Measurements from ENCODE around the gene CACNA1G. TPM values are rescaled to one million over a fixed set of nuclear protein-coding genes. Genes with fewer than 3 reads are reported as not detected.

The CACNA1G gene
- total RNA-seq = under 1 TPM; 0.07 to 0.32 (median 0.12) TPM
- long read RNA-seq, donor 1 = 0 reads
- long read RNA-seq, donor 2 = 0 reads

DNA sequence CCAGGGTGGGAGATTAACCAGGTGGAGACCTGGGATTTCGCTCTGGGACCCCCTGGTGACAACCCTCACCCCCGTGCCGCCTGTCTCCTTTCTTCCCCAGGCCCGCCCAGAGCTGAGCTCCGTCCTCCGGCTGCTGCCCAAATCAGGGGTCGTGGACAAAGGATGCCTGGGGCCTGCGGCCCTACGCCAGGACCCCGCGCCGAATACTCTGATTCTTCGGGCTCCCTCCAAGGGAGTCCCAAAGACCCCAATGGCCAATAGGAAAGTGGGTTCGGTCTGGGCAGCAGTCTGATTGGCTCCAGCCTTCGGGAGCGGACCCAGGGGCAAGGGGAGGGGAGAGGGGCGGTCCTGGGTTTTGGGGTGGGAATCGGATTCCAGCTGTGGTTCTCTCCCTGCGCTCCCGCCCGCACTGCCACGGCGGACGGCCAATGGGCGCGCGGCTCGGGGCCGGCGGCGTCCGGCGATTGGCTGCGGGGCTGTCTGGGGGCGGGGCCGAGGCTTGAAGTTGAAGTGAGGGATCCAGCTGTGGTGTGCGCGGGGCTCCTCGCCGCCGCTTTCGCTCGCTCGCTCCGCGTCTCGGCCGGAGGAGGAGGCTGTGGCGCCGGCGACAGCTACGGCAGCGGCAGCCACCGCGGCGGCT, at the start of gene CACNA1G:
Gene CACNA1G (plus strand): TSS at position 531 of the 640 bp plus-strand sequence. CDS start 745 bp downstream, outside the sequence.
- peak; percentile 91 for ATAC-seq
- intact Hi-C loops (cut with DNase I, micrococcal nuclease) = no loop called here
- Histone ChIP-seq H3K36me3 (ENCODE audit: low read depth) (no peaks in the 10 kb centered on the region), H3K4me3 (no peak within 1 kb of the TSS), H3K4me1 (ENCODE audit: low read depth) (peaks cover 30% of the 10 kb centered on the region), H3K9me3 (no peaks in the 10 kb centered on the region)
- DNase-seq = peak; percentile 89 to 94 (median 90)
- no peak for TF ChIP-seq CTCF (IDR thresholded peaks at IDR 0.05)

DNA sequence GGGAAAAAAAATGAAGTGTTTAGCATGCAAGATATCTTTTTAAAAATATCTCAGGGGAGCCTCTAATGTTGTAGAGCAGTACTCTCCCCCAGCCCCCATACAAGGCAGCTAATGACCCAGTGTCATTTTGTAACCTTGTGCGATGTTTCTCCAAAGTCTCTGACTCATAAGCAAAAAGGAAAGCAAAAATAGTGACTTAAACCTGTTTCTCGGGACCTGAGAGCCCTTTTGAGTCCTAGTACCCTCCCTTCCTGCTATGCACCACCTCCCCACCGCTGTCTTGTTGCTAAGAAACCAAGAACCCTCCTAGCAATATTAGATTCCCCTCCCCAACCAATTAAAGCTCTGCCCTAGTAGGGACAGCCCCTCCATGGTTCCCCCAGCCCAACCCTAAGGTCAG, 49.5 kb upstream of the CACNA1G start:
- intact Hi-C loops (cut with DNase I, micrococcal nuclease) = no loop called here
- no peaks in the 10 kb centered on the region for H3K9me3 ChIP-seq
- ATAC-seq (no peak), DNase-seq (peak in 1 of 3 donors; percentile 2)
- no peaks in the 10 kb centered on the region for H3K36me3 ChIP-seq (ENCODE audit: low read depth)
- no peaks in the 10 kb centered on the region for H3K4me1 ChIP-seq (ENCODE audit: low read depth)
- no peak overlapping the region for H3K4me3 ChIP-seq
- no peak for TF ChIP-seq CTCF (IDR thresholded peaks at IDR 0.05)

DNA sequence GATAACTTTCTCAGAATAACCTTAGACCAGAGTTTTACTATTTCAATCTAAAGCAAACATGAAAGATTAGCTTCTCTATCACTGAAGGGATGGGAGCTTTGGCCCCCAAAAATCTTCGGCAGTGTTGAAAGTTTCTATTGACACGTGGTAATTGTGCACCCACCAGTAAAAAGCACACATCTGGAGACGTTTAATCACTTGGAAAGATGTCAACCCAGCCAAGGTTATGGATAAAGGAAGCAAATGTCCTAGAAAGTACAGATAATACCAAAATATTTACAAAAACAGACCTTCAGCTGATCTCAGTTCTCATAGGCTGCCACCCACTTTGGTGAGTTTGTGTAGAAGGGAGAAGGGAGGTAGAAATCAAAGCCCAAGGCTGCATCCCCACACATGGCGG, 47.0 kb upstream of the CACNA1G start:
- intact Hi-C loops (cut with DNase I, micrococcal nuclease) = no loop called here
- Histone ChIP-seq H3K4me1 (ENCODE audit: low read depth) (peaks cover 3% of the 10 kb centered on the region), H3K9me3 (no peaks in the 10 kb centered on the region), H3K36me3 (ENCODE audit: low read depth) (no peaks in the 10 kb centered on the region), H3K4me3 (no peak overlapping the region)
- DNase-seq (no peak), ATAC-seq (no peak)
- TF ChIP-seq CTCF (IDR thresholded peaks at IDR 0.05) = no peak

GRCh38 chr17:50514388-50514787, 46.1 kb upstream of the CACNA1G start:
- ATAC-seq = no peak
- no peaks in the 10 kb centered on the region for H3K9me3 ChIP-seq

DNA sequence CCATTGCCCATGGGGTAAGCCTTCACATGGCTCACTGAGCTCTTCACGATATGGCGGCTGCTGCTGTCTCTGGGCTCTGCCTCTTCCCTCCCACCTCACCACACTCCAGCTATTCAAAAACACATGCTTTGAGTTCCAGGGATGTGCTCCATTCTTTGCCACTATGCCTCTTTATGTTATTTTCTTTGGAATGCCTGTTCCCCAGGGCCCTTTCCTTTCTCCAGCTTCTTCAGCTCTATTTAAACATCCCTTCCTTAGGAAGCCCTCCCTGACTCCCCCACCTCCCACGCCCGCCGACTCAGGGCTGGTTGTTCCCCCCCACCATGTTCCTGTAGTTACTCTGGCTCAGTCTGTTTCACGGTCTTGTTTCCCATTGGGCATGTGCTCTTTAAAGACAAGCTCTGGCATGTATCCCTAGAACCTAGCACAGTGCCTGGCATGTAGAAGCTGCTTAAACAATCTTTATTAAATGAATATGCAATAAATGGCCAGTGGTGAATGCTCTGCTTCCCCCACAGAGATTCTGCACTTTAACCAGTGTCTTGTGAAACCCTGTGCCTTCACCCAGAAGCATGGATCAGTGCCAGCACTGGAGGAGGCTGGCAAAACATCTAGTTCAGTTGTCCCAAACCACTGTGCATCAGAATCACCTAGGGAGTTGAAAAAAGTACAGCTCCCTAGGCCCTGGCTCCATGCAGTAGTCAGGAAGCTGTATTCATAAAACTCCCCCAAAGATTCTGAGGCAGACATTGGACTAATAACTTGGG, 45.4 kb upstream of the CACNA1G start:
- DNase-seq = peak in 1 of 3 donors; percentile 31
- no peaks in the 10 kb centered on the region for H3K9me3 ChIP-seq
- no peak for TF ChIP-seq CTCF (IDR thresholded peaks at IDR 0.05)
- no peaks in the 10 kb centered on the region for H3K36me3 ChIP-seq (ENCODE audit: low read depth)
- no peak overlapping the region for H3K4me3 ChIP-seq
- peaks cover 3% of the 10 kb centered on the region for H3K4me1 ChIP-seq (ENCODE audit: low read depth)
- intact Hi-C loops (cut with DNase I, micrococcal nuclease) = no loop called here
- ATAC-seq = no peak

More at GRCh38 chr17:50514388-50514787, 46.1 kb upstream of the CACNA1G start:
- no peak overlapping the region for H3K4me3 ChIP-seq
- no peak for TF ChIP-seq CTCF (IDR thresholded peaks at IDR 0.05)
- DNase-seq = peak in 1 of 3 donors; percentile 10
- intact Hi-C loops (cut with DNase I, micrococcal nuclease) = no loop called here
- H3K36me3 ChIP-seq (ENCODE audit: low read depth) = no peaks in the 10 kb centered on the region
- peaks cover 3% of the 10 kb centered on the region for H3K4me1 ChIP-seq (ENCODE audit: low read depth)
